ENCODE results near the gene PMM2.

The PMM2 gene

GRCh38 chr16:8758022-8758421 is 39.6 kb upstream of the PMM2 start:
- no peak for TF ChIP-seq CTCF (IDR thresholded peaks at IDR 0.05; ENCODE audit: low read depth, low read length)
- no peak for DNase-seq (ENCODE audit: extremely low read depth, low read depth)

GRCh38 chr16:8760021-8760420 is 37.6 kb upstream of the PMM2 start:
- DNase-seq (ENCODE audit: extremely low read depth, low read depth) = no peak
- TF ChIP-seq CTCF (IDR thresholded peaks at IDR 0.05; ENCODE audit: low read depth, low read length) = no peak

- no peak for TF ChIP-seq CTCF (IDR thresholded peaks at IDR 0.05; ENCODE audit: low read depth, low read length)
- no peak for DNase-seq (ENCODE audit: extremely low read depth, low read depth)
Observed at GRCh38 chr16:8761078-8761477, 36.6 kb upstream of the PMM2 start.

GRCh38 chr16:8762254-8762653 is 35.4 kb upstream of the PMM2 start:
- TF ChIP-seq CTCF (IDR thresholded peaks at IDR 0.05; ENCODE audit: low read depth, low read length) = no peak
- no peak for DNase-seq (ENCODE audit: extremely low read depth, low read depth)

- TF ChIP-seq CTCF (IDR thresholded peaks at IDR 0.05; ENCODE audit: low read depth, low read length) = no peak
- DNase-seq (ENCODE audit: extremely low read depth, low read depth) = no peak
Observed at GRCh38 chr16:8763083-8763482, 34.6 kb upstream of the PMM2 start.

GRCh38 chr16:8763899-8764298 is 33.7 kb upstream of the PMM2 start:
- TF ChIP-seq CTCF (IDR thresholded peaks at IDR 0.05; ENCODE audit: low read depth, low read length) = no peak
- DNase-seq (ENCODE audit: extremely low read depth, low read depth) = no peak

GRCh38 chr16:8764525-8765250 is 33.0 kb upstream of the PMM2 start:
- DNase-seq (ENCODE audit: extremely low read depth, low read depth) = no peak
- TF ChIP-seq CTCF (IDR thresholded peaks at IDR 0.05; ENCODE audit: low read depth, low read length) = no peak
